ENCODE data around the gene ST6GALNAC5. TPM values are rescaled to one million over a fixed set of nuclear protein-coding genes. Genes with fewer than 3 reads are reported as not detected.
"Not testable (repeated sequence)": the region's sequence is repeated elsewhere in the genome, so short reads cannot be mapped to it uniquely, and the experiment has no call there.

Gene ST6GALNAC5
- total and polyA plus RNA-seq, 2 experiments from 2014 or later: 4.1 to 19.2 TPM

- TF ChIP-seq ZNF462 (CRISPR knock-in tag; IDR thresholded peaks at IDR 0.05): no peak
Observed at GRCh38 chr1:76876655-76877395, 9.5 kb downstream of the ST6GALNAC5 start (continued).

GRCh38 chr1:76879014-76879413, 11.7 kb downstream of the ST6GALNAC5 start:
- DNase-seq (ENCODE audit: low spot score); H3K4me3 ChIP-seq; H3F3A ChIP-seq (replicated peaks; ENCODE audit: low read depth); H3K9me2 ChIP-seq (ENCODE audit: insufficient read depth); H3K27me3 Mint-ChIP-seq (ENCODE audit: insufficient read depth, low read depth, poor library complexity); H3K4me1 Mint-ChIP-seq; H3K27ac ChIP-seq (ENCODE audit: low read depth); H3K4me2 ChIP-seq; H3K36me3 ChIP-seq (ENCODE audit: insufficient read depth); H3K4me1 ChIP-seq (ENCODE audit: insufficient read depth); H2AFZ ChIP-seq; H3K27me3 ChIP-seq (ENCODE audit: insufficient read depth); H3K36me3 Mint-ChIP-seq (ENCODE audit: low read depth); H3K27ac Mint-ChIP-seq; H4K20me1 ChIP-seq (replicated peaks; ENCODE audit: insufficient read depth); H3K9me3 Mint-ChIP-seq; ATAC-seq; H3K79me2 ChIP-seq (replicated peaks; ENCODE audit: insufficient read depth); H3K4me3 Mint-ChIP-seq: not testable (repeated sequence)

GRCh38 chr1:76881762-76882161, 14.5 kb downstream of the ST6GALNAC5 start:
- H3K36me3 ChIP-seq (ENCODE audit: insufficient read depth): no peaks in the 10 kb centered on the region
- no peaks in the 10 kb centered on the region for H3K9me3 Mint-ChIP-seq
- H3K27ac ChIP-seq (ENCODE audit: low read depth): no peak overlapping the region
- no peaks in the 10 kb centered on the region; the same call in 1 of the 2 replicates for H3K9me2 ChIP-seq (ENCODE audit: insufficient read depth)
- no peaks in the 10 kb centered on the region for H3K79me2 ChIP-seq (replicated peaks; ENCODE audit: insufficient read depth)
- no peak for TF ChIP-seq ZNF462 (CRISPR knock-in tag; IDR thresholded peaks at IDR 0.05)
- no peak for TF ChIP-seq EZH2 (IDR thresholded peaks at IDR 0.05; ENCODE audit: low read depth, unreplicated experiment)
- TF ChIP-seq STAT1 (IDR thresholded peaks at IDR 0.05; ENCODE audit: unreplicated experiment): no peak
- no peak for TF ChIP-seq POLR2AphosphoS5 (IDR thresholded peaks at IDR 0.05; ENCODE audit: low read depth)
- no peak overlapping the region for H3K4me3 ChIP-seq
- no peak for ATAC-seq
- no peaks in the 10 kb centered on the region for H3K27me3 Mint-ChIP-seq (ENCODE audit: insufficient read depth, low read depth, poor library complexity)
- DNase-seq (ENCODE audit: low spot score): no peak
- H3F3A ChIP-seq (replicated peaks; ENCODE audit: low read depth): no peaks in the 10 kb centered on the region
- H4K20me1 ChIP-seq (replicated peaks; ENCODE audit: insufficient read depth): no peaks in the 10 kb centered on the region
- no peak overlapping the region for H3K4me3 Mint-ChIP-seq
- no peak overlapping the region for H3K27ac Mint-ChIP-seq
- H3K4me1 Mint-ChIP-seq: no peaks in the 10 kb centered on the region
- H3K4me2 ChIP-seq: no peak overlapping the region
- no peaks in the 10 kb centered on the region for H3K36me3 Mint-ChIP-seq (ENCODE audit: low read depth)
- H3K4me1 ChIP-seq (ENCODE audit: insufficient read depth): no peaks in the 10 kb centered on the region
- no peaks in the 10 kb centered on the region for H3K27me3 ChIP-seq (ENCODE audit: insufficient read depth)
- H2AFZ ChIP-seq: no peak overlapping the region
